ENCODE measurements around the gene QDPR.
A peak's percentile ranks its signal among the peaks of the same experiment; 100 is the strongest.

Gene QDPR

DNA sequence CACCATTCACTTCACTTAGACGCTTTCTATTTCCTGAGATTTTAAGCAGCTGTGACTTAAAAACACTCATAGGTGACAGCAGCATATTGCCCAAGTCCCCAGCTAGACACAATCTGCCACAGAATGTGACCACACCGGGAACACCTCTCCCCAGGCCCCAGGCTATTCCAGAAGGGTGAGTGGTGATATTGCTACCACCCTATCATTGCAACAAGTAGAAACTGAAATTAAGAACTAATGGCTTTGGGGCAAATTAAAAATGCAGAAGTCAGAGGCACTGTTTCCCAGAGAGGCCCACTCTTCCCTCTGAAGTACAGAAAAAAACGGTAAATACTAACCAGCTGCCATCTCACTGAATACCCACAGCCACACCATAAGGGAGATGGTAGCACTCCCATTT, 35.0 kb downstream of the QDPR start:
- no peaks in the 10 kb centered on the region for H3K27me3 ChIP-seq (ENCODE audit: insufficient read depth, low read depth, severe bottlenecking)
- no peak overlapping the region for H3K4me3 ChIP-seq (ENCODE audit: low read depth, low read length)
- no peaks in the 10 kb centered on the region for H3K9me3 ChIP-seq (ENCODE audit: severe bottlenecking)
- TF ChIP-seq, protein P1, sequence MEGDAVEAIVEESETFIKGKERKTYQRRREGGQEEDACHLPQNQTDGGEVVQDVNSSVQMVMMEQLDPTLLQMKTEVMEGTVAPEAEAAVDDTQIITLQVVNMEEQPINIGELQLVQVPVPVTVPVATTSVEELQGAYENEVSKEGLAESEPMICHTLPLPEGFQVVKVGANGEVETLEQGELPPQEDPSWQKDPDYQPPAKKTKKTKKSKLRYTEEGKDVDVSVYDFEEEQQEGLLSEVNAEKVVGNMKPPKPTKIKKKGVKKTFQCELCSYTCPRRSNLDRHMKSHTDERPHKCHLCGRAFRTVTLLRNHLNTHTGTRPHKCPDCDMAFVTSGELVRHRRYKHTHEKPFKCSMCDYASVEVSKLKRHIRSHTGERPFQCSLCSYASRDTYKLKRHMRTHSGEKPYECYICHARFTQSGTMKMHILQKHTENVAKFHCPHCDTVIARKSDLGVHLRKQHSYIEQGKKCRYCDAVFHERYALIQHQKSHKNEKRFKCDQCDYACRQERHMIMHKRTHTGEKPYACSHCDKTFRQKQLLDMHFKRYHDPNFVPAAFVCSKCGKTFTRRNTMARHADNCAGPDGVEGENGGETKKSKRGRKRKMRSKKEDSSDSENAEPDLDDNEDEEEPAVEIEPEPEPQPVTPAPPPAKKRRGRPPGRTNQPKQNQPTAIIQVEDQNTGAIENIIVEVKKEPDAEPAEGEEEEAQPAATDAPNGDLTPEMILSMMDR (IDR thresholded peaks at IDR 0.05; ENCODE audit: low read depth, low read length) = no peak
- no peak overlapping the region for H3K27ac ChIP-seq
- no peak for DNase-seq
- H3K36me3 ChIP-seq = no peaks in the 10 kb centered on the region

DNA sequence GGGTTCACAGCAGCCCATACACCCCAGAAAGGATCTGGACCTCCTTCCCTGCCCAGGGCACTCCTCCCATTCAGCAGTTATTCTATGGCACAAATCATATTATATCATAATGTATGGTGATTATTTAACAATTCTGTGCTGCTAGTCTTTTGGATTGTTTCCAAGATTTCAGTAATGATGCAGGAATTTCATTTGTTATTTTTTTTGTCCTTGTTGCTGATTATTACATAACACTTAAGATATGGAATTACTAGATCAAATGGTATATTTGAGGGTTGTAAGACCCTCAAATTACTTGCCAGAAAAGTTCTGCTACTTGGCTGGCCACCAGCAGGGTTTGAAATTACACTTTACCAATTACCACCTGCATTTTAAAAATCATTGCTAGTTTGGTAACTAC, 36.4 kb downstream of the QDPR start:
- no peak for DNase-seq
- H3K27me3 ChIP-seq (ENCODE audit: insufficient read depth, low read depth, severe bottlenecking) = no peaks in the 10 kb centered on the region
- no peak overlapping the region for H3K27ac ChIP-seq
- H3K36me3 ChIP-seq = no peaks in the 10 kb centered on the region
- no peak overlapping the region for H3K4me3 ChIP-seq (ENCODE audit: low read depth, low read length)
- no peaks in the 10 kb centered on the region for H3K9me3 ChIP-seq (ENCODE audit: severe bottlenecking)
- TF ChIP-seq, protein P1 (IDR thresholded peaks at IDR 0.05; ENCODE audit: low read depth, low read length) = no peak

DNA sequence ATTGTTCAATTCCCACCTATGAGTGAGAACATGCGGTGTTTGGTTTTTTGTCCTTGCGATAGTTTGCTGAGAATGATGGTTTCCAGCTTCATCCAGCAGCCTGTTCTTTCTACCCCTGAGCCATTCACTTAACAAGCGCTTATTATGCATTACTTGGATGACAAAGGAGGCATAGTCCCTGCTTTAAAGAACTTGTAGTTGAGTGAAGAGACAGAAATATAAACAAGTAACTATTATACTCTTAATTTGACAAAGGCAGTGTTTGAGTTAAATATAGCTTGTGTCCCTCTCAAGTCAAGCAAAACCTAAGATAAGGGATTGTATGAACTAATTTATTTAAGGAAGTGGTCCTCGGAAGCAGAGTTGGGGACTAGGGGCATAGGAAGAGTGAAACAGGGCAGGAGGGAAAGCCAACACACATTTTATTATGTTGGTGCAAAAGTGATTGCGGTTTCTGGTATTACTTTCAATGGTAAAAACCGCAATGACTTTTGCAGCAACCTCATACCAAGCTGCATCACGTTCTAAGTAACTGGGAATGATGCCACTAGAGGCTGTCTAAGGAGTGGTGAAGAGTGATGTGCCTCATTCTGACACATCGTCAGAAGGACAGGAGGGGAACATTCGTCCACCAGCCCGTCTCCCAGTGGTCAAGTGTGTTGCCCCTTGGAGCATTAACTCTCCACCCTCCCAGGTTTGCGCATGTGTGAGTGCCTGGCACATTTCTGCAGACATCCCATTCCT, 41.8 kb downstream of the QDPR start:
- Histone ChIP-seq H3K36me3 (no peaks in the 10 kb centered on the region), H3K9me3 (ENCODE audit: severe bottlenecking) (no peaks in the 10 kb centered on the region), H3K4me3 (ENCODE audit: low read depth, low read length) (no peak overlapping the region), H3K27me3 (ENCODE audit: insufficient read depth, low read depth, severe bottlenecking) (no peaks in the 10 kb centered on the region), H3K27ac (no peak overlapping the region)
- TF ChIP-seq, protein P1 (IDR thresholded peaks at IDR 0.05; ENCODE audit: low read depth, low read length) = no peak
- no peak for DNase-seq

DNA sequence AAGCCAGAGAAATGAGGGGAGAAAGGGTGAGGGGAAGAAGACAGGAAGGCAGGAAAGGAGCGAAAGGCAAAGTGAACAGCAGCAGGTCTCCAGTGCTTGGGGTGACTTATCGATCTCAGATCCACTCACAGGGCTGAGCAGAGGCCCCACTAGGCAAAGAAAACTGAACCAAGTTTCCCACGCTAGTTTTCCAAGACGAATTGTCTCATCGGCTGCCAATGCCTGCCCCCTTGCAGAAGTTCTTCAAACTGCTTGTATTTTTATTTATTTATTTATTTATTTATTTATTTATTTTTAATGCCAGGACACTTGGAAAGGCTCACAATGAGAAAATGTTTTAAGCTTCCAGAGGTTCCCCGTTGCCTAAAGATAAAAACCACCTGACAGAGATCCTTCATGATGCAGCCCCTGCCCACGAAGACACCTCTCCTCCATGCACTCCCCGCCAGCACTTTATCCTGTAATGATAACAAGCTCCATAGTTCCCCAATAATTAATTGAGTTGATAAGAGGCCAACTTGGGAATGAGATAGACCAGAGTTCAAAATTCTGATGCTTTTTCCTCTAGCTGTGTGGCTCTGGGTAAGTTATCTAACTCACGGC, 43.2 kb downstream of the QDPR start:
- Histone ChIP-seq H3K9me3 (ENCODE audit: severe bottlenecking) (no peaks in the 10 kb centered on the region), H3K36me3 (no peaks in the 10 kb centered on the region), H3K27me3 (ENCODE audit: insufficient read depth, low read depth, severe bottlenecking) (no peaks in the 10 kb centered on the region), H3K27ac (no peak overlapping the region), H3K4me3 (ENCODE audit: low read depth, low read length) (no peak overlapping the region)
- DNase-seq = peak; percentile 38
- TF ChIP-seq, protein P1 (IDR thresholded peaks at IDR 0.05; ENCODE audit: low read depth, low read length) = peak; percentile 48

DNA sequence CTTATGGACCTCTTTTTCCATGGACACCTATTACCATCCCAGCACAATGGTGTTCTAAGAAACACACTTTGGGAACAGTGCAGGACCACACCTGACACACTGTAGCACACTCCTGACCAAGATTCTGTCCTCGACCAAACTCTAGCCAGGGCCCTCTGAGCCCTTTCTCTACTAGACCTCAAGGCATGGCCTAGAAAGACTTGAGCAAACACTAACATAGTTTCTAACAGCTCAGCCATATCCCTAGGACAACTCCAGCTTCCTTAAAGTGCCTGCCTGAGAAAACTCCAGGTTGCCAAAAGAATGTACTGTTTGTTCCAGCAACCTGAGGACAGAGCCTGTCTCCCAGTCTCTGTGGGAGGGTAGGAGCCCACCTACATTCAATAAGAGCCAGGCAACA, 48.3 kb downstream of the QDPR start:
- Histone ChIP-seq H3K4me3 (ENCODE audit: low read depth, low read length) (no peak overlapping the region), H3K36me3 (no peaks in the 10 kb centered on the region), H3K9me3 (ENCODE audit: severe bottlenecking) (peaks cover 3% of the 10 kb centered on the region), H3K27ac (no peak overlapping the region), H3K27me3 (ENCODE audit: insufficient read depth, low read depth, severe bottlenecking) (no peaks in the 10 kb centered on the region)
- TF ChIP-seq, protein P1 (IDR thresholded peaks at IDR 0.05; ENCODE audit: low read depth, low read length) = no peak
- DNase-seq = no peak
